CD4-positive, alpha-beta memory T cell (primary cell): ENCODE measurements around the gene CHST15. TPM values are rescaled to one million over a fixed set of nuclear protein-coding genes. Genes with fewer than 3 reads are reported as not detected.

Experiments
- CTCF ChIA-PET: fragments of 350-600 bp; sonication (Branson Sonifier 250); formaldehyde crosslinking; loops from one replicate; lab custom pipeline; 2021; ENCODE audit warnings: inconsistent platforms; ENCODE audit not compliant: partially characterized antibody; lab: Charles Lee
- POLR2A ChIA-PET: fragments of 350-600 bp; sonication (Branson Sonifier 250); formaldehyde crosslinking; loops from one replicate; lab custom pipeline; 2021; ENCODE audit not compliant: partially characterized antibody; lab: Charles Lee
- DNase-seq, 5 donors: peaks; one replicate each; pipeline versions ENCODE4 v3.0.0 to v3.0.0-alpha.2; 2020 to 2022; ENCODE audit warnings: mixed read lengths in 1 of 5
- H3K27ac ChIP-seq: one replicate; pipeline ENCODE4 v1.7.0; 2013; ENCODE audit warnings: low read depth, low read length
- H3K27me3 ChIP-seq: 2 replicates; pipeline ENCODE4 v1.7.0; 2013; ENCODE audit warnings: mild to moderate bottlenecking, low read length, moderate library complexity; ENCODE audit not compliant: insufficient read depth
- H3K36me3 ChIP-seq: 2 replicates; pipeline ENCODE4 v1.7.0; 2013; ENCODE audit warnings: mild to moderate bottlenecking, low read length, moderate library complexity; ENCODE audit not compliant: insufficient read depth
- H3K4me1 ChIP-seq: 2 replicates; pipeline ENCODE4 v1.7.0; 2013; ENCODE audit warnings: mild to moderate bottlenecking, low read length, moderate library complexity; ENCODE audit not compliant: insufficient read depth
- H3K4me3 ChIP-seq, 2 donors: one replicate each; pipeline ENCODE4 v1.7.0; 2013; ENCODE audit warnings: low read length in 2 of 2, mild to moderate bottlenecking in 1 of 2
- H3K9me3 ChIP-seq, 2 donors: one replicate each; pipeline ENCODE4 v1.7.0; 2013; ENCODE audit warnings: low read length in 2 of 2, control low read depth in 1 of 2; ENCODE audit not compliant: control insufficient read depth in 1 of 2
- H3K27ac Mint-ChIP-seq, 7 donors: one replicate each; pipeline ENCODE4 v1.8.0; 2020 to 2021; ENCODE audit warnings: mixed read lengths in 7 of 7, mild to moderate bottlenecking in 6 of 7, inconsistent platforms in 3 of 7, moderate library complexity in 3 of 7
- H3K27me3 Mint-ChIP-seq, 2 donors: one replicate each; pipeline ENCODE4 v1.8.0; 2020 to 2021; ENCODE audit warnings: mixed read lengths in 2 of 2
- H3K36me3 Mint-ChIP-seq, 2 donors: one replicate each; pipeline ENCODE4 v1.8.0; 2020 to 2021; ENCODE audit warnings: mixed read lengths in 2 of 2, inconsistent platforms in 1 of 2, mild to moderate bottlenecking in 1 of 2
- H3K4me1 Mint-ChIP-seq, 4 donors: one replicate each; pipeline ENCODE4 v1.8.0; 2020 to 2021; ENCODE audit warnings: mixed read lengths in 4 of 4, mild to moderate bottlenecking in 1 of 4
- H3K4me3 Mint-ChIP-seq, 8 donors: one replicate each; pipeline ENCODE4 v1.8.0; 2020 to 2021; ENCODE audit warnings: mixed read lengths in 8 of 8, mild to moderate bottlenecking in 7 of 8, moderate library complexity in 6 of 8, inconsistent platforms in 3 of 8
- H3K9me3 Mint-ChIP-seq, 8 donors: one replicate each; pipeline ENCODE4 v1.8.0; 2020 to 2021; ENCODE audit warnings: mixed read lengths in 8 of 8, mild to moderate bottlenecking in 5 of 8, inconsistent platforms in 3 of 8, moderate library complexity in 1 of 8
- intact Hi-C: fragments of 100-400 bp; cut with micrococcal nuclease; formaldehyde crosslinking; loops from one replicate; pipeline ENCODE4 v1.15.1; 2023
- polyA plus RNA-seq, 2 donors: library from polyadenylated mRNA; unstranded; fragments of 300-500 nt; fragmentation: Illumina TruSeq; gene quantifications; one replicate each; pipeline ENCODE4 v1.2.3, GENCODE V29; 2021
- total RNA-seq, 2 experiments: library from RNA; stranded (reverse); gene quantifications; one replicate each; pipeline ENCODE4 v1.2.3, GENCODE V29; 2021

CHST15 gene
- total and polyA plus RNA-seq, 4 experiments from 2014 or later = 0.13 to 1.2 (median 0.67) TPM; not detected in 1

DNA sequence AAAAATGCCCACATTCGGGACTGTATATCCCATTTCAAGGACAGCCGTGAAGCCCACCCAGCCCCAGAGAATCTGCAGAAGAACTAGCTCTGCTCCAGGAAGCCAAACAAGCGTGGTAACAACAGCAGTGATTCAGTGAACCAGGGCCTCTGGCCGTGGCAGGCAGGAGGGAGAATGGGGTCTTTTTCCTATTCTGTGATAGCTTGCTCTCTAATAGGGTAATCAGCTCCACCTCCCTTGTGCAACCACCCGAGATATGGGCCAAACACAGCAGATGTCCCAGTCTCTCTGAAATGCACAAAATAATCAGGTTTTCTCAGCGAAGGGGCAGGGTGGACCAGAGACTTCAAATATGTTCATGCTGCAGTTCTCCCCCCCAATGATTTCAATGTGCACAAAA is 35.8 kb downstream of the CHST15 start:
- H3K9me3 ChIP-seq = no peaks in the 10 kb centered on the region
- no peaks in the 10 kb centered on the region for H3K27me3 ChIP-seq
- Mint-ChIP-seq H3K27me3 (peaks cover 0 to 2% of the 10 kb centered on the region in 2 donors), H3K4me3 (no peak overlapping the region), H3K27ac (no peak overlapping the region), H3K36me3 (no peaks in the 10 kb centered on the region), H3K4me1 (no peaks in the 10 kb centered on the region), H3K9me3 (no peaks in the 10 kb centered on the region)
- H3K4me1 ChIP-seq = no peaks in the 10 kb centered on the region
- H3K27ac ChIP-seq = no peak overlapping the region
- no peak for DNase-seq
- ChIA-PET CTCF (no interaction called here), POLR2A (no interaction called here)
- no peak overlapping the region for H3K4me3 ChIP-seq
- intact Hi-C loops = no loop called here
- H3K36me3 ChIP-seq = no peaks in the 10 kb centered on the region

DNA sequence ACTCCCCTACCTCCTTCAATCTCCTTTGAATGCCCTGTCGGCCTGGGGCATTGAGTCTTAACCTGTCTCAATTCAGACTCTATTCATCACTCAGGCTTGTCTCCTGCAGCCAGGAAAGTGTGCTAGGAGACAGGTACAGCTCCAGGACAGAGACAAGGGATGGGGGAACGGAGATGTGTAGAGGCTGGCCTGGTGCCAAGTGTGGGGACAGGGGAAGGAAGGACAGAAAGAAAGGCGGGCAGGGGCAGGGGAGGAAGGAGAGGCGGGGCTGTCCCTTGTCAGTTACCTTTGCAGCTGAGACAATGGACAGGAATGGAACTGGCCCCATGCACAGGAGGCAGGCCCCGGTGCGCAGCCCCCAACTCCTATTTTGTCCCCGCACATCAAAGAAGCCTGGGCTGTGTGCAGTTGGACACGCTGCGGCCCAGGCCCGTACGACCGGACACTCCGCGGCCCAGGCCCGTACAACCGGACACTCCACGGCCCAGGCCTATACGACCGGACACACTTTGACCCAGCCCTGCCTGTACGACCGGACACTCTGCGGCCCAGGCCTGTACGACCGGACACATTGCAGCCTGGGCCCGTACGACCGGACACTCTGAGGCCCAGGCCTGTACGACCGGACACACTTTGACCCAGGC is 36.9 kb downstream of the CHST15 start:
- intact Hi-C loops = no loop called here
- ChIA-PET CTCF (no interaction called here), POLR2A (no interaction called here)
- Histone ChIP-seq H3K9me3 (no peaks in the 10 kb centered on the region), H3K36me3 (no peaks in the 10 kb centered on the region), H3K27me3 (no peaks in the 10 kb centered on the region), H3K27ac (no peak overlapping the region), H3K4me1 (no peaks in the 10 kb centered on the region), H3K4me3 (no peak overlapping the region)
- H3K4me3 Mint-ChIP-seq = no peak overlapping the region
- H3K9me3 Mint-ChIP-seq = no peaks in the 10 kb centered on the region
- no peaks in the 10 kb centered on the region for H3K4me1 Mint-ChIP-seq
- peaks cover 0 to 2% of the 10 kb centered on the region in 2 donors for H3K27me3 Mint-ChIP-seq
- no peaks in the 10 kb centered on the region for H3K36me3 Mint-ChIP-seq
- DNase-seq = no peak
- no peak overlapping the region for H3K27ac Mint-ChIP-seq

GRCh38 chr10:124053971-124054370 is 39.4 kb downstream of the CHST15 start:
- no peak overlapping the region for H3K27ac Mint-ChIP-seq
- no peak overlapping the region for H3K4me3 Mint-ChIP-seq
- DNase-seq = no peak
- Histone ChIP-seq H3K9me3 (no peaks in the 10 kb centered on the region), H3K4me3 (no peak overlapping the region), H3K36me3 (no peaks in the 10 kb centered on the region), H3K27me3 (no peaks in the 10 kb centered on the region), H3K27ac (no peak overlapping the region), H3K4me1 (no peaks in the 10 kb centered on the region)
- H3K9me3 Mint-ChIP-seq = no peaks in the 10 kb centered on the region
- no peaks in the 10 kb centered on the region for H3K4me1 Mint-ChIP-seq
- CTCF ChIA-PET = no interaction called here
- intact Hi-C loops = no loop called here
- no peaks in the 10 kb centered on the region for H3K36me3 Mint-ChIP-seq
- peaks cover 0 to 2% of the 10 kb centered on the region in 2 donors for H3K27me3 Mint-ChIP-seq
- POLR2A ChIA-PET = no interaction called here

GRCh38 chr10:124052561-124052960 is 40.8 kb downstream of the CHST15 start:
- H3K36me3 ChIP-seq = no peaks in the 10 kb centered on the region
- ChIA-PET POLR2A (no interaction called here), CTCF (no interaction called here)
- no peaks in the 10 kb centered on the region for H3K4me1 ChIP-seq
- no peaks in the 10 kb centered on the region for H3K9me3 ChIP-seq
- Mint-ChIP-seq H3K9me3 (no peaks in the 10 kb centered on the region), H3K4me1 (no peaks in the 10 kb centered on the region), H3K36me3 (no peaks in the 10 kb centered on the region), H3K27ac (no peak overlapping the region), H3K4me3 (no peak overlapping the region), H3K27me3 (peaks cover 0 to 2% of the 10 kb centered on the region in 2 donors)
- no peak overlapping the region for H3K27ac ChIP-seq
- H3K4me3 ChIP-seq = no peak overlapping the region
- no peaks in the 10 kb centered on the region for H3K27me3 ChIP-seq
- intact Hi-C loops = no loop called here
- DNase-seq = no peak

GRCh38 chr10:124050021-124051015 is 43.1 kb downstream of the CHST15 start:
- DNase-seq = no peak
- no peaks in the 10 kb centered on the region for H3K4me1 ChIP-seq
- H3K9me3 Mint-ChIP-seq = peaks cover 0 to 12% (median 6%) of the 10 kb centered on the region in 8 donors
- no peaks in the 10 kb centered on the region for H3K9me3 ChIP-seq
- H3K4me3 Mint-ChIP-seq = peak overlapping the region in 1 of 8 donors; percentile 1
- intact Hi-C loops = no loop called here
- CTCF ChIA-PET = no interaction called here
- H3K27me3 Mint-ChIP-seq = peaks cover 0 to 3% of the 10 kb centered on the region in 2 donors
- H3K4me3 ChIP-seq = no peak overlapping the region
- H3K36me3 ChIP-seq = no peaks in the 10 kb centered on the region
- H3K27ac ChIP-seq = no peak overlapping the region
- H3K27me3 ChIP-seq = no peaks in the 10 kb centered on the region
- H3K4me1 Mint-ChIP-seq = no peaks in the 10 kb centered on the region
- POLR2A ChIA-PET = no interaction called here
- H3K27ac Mint-ChIP-seq = peak overlapping the region in 1 of 7 donors; percentile 3
- no peaks in the 10 kb centered on the region for H3K36me3 Mint-ChIP-seq

DNA sequence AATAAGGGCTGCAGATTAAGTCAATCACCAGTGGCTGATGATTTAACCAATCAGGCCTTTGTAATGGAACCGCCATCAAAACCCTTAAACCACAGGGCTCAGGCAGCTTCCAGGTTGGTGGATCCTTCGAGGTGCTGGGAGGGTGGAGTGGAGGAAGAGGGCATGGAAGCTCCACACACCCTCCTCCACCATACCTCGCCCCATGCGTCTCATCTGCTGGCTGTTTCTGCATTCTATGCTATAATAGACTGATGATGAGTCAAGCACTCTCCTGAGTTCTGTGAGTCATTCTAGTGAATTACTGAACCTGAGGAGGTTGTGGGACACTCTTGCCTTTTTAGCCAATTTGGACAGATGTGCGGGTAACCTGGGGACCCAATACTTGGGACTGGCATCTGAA is 43.9 kb downstream of the CHST15 start:
- H3K36me3 Mint-ChIP-seq = no peaks in the 10 kb centered on the region
- Histone ChIP-seq H3K4me3 (no peak overlapping the region), H3K36me3 (no peaks in the 10 kb centered on the region), H3K27ac (no peak overlapping the region), H3K27me3 (no peaks in the 10 kb centered on the region), H3K4me1 (no peaks in the 10 kb centered on the region), H3K9me3 (no peaks in the 10 kb centered on the region)
- H3K27ac Mint-ChIP-seq = no peak overlapping the region
- POLR2A ChIA-PET = no interaction called here
- H3K9me3 Mint-ChIP-seq = peaks cover 0 to 14% (median 6%) of the 10 kb centered on the region in 8 donors
- no peak for DNase-seq
- H3K4me3 Mint-ChIP-seq = no peak overlapping the region
- intact Hi-C loops = no loop called here
- H3K4me1 Mint-ChIP-seq = no peaks in the 10 kb centered on the region
- CTCF ChIA-PET = no interaction called here
- peaks cover 0 to 9% of the 10 kb centered on the region in 2 donors for H3K27me3 Mint-ChIP-seq
